Suprapubic skin (tissue), 3 donors: ENCODE results near the gene MYH7.

Experiments used
- CTCF ChIP-seq, 2 donors: fragments of 200-600 bp in 1 of 2; fragments of 450-650 bp in 1 of 2; sonication (generic) in 1 of 2; IDR thresholded peaks; one replicate each; pipeline ENCODE4 v1.5.1; 2016 to 2019; ENCODE audit warnings: antibody characterized with exemption in 2 of 2, mild to moderate bottlenecking in 1 of 2, moderate library complexity in 1 of 2
- EP300 ChIP-seq: sonication (generic); formaldehyde crosslinking; IDR thresholded peaks from one replicate; pipeline ENCODE4 v1.6.1; 2017; ENCODE audit warnings: antibody characterized with exemption
- POLR2A ChIP-seq, 2 donors: fragments of 450-650 bp; IDR thresholded peaks; one replicate each; pipeline ENCODE4 v1.6.1; 2017; ENCODE audit warnings: antibody characterized with exemption in 2 of 2, mild to moderate bottlenecking in 2 of 2, moderate library complexity in 2 of 2

- TF ChIP-seq CTCF (IDR thresholded peaks at IDR 0.05) (no peak), EP300 (no peak), POLR2A (IDR thresholded peaks at IDR 0.05) (no peak)
Observed at GRCh38 chr14:23432102-23432925, 3.1 kb downstream of the MYH7 start.
